Middle frontal gyrus (tissue), 1 donor: ENCODE measurements around the gene TCF20.

Experiments
- DNase-seq: peaks from one replicate; pipeline ENCODE4 v3.0.0-alpha.2; 2015; ENCODE audit warnings: low spot score; ENCODE audit errors: extremely low spot score

TCF20 gene

GRCh38 chr22:42270510-42271190 lies at the start of gene TCF20:
TSS of gene TCF20 (minus strand) at chr22:42270653. CDS start at chr22:42215305, 55,348 bp downstream.
- peak; percentile 58 for DNase-seq

DNA sequence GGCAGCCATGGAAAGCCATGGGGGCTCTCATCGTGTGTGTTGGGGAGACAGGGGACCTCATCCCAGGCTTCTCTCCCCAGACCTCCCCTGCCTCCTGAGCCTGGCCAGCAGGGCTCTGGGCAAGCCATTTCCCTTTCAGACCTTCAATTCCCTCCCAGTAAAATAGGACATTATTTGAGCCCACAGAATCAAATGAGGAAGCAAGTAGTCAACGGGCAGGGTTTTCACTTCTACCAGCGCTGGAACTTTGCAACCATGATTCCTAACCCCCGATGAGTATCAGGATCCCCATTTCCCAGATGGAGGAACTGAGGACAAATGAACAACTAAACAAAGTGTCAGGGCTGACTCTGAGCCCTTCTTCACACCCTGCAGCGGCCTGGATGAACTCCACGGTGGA lies 48.9 kb upstream of the TCF20 start:
- no peak for DNase-seq

GRCh38 chr22:42318967-42319366 lies 48.5 kb upstream of the TCF20 start:
- DNase-seq, result no peak

DNA sequence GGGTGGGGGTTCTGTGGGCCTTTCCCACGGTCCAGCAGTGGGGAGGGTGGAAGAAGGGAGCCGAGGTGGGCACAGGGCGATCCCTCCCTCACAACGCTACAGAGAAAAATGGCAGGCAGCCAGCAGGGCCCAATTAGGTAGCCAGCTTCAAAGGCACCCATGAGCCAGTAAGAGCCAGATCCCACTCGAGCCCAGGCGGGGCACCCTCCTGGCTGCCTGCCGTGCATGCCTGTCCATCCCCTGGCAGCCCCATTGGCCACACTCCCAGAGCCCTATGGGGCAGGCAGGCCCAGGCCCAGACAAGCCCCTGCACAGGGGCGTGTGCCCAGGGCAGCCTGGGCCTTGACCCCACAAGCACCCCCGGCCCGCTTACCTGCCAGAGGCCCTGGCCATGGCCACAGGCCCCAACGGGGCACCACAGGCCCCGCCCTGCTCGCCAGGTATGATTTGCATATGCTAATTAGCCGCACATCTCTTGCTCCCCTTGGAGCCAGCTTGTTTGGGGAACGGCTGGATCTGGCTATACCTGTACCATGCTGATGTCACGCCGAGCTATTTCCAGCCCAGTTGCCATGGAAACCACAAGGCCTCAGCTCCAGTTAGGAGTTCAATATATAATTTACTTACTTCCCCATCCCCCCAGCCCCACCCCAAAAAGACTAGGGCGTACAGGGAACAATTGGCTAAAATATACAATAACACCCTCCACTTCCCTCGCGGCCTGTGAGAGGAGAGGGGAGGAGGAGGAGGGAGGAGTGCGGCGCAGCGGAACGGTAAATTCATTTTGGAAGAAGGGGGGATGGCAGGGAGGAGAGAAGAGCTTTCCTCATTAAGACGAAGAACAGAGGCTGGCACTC lies 47.5 kb upstream of the TCF20 start:
- peak; percentile 55 for DNase-seq

GRCh38 chr22:42317008-42317407 lies 46.6 kb upstream of the TCF20 start:
- peak; percentile 51 for DNase-seq

DNA sequence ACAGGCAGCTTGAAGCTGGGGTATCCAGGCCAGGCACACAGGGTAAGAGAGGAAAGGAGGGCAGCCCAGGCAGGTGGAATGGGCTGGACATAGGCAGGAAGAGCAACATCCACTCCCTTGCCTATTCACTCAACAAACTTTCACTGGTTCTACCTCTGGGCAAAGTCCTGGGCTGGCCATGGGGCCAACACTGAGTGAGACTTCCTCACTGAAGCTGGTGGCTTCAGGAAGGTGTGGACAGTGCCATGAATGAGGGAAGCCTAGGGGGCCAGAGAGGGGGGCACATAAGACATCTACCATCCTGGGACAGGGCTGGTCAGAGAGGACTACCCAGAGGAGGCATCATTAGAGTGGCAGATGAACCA lies 44.9 kb upstream of the TCF20 start:
- no peak for DNase-seq

- no peak for DNase-seq
Measured at GRCh38 chr22:42314709-42315391, 44.4 kb upstream of the TCF20 start.

- no peak for DNase-seq
Measured at GRCh38 chr22:42313804-42314581, 43.5 kb upstream of the TCF20 start.

DNA sequence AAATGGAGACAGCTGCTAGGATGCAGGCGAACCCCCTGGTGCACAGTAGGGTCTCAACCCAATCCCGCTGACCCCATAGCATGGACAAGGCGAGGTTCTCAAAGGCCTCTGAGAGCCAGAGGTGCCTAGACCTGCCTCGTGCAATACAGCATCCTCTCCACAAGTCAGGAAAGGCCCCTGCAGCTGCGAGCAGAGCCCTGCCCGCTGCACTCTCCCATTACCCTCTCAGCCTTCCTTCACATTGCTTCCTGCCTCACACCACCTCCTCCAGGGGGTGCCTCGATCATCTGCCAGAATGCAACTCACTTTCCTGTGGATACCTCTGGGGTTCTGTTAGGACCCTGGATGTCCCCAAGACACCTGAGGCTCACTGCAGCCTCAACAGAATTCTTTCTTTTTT lies 42.8 kb upstream of the TCF20 start:
- DNase-seq, result no peak

- DNase-seq, result no peak
Measured at GRCh38 chr22:42310291-42311015, 40.0 kb upstream of the TCF20 start.

DNA sequence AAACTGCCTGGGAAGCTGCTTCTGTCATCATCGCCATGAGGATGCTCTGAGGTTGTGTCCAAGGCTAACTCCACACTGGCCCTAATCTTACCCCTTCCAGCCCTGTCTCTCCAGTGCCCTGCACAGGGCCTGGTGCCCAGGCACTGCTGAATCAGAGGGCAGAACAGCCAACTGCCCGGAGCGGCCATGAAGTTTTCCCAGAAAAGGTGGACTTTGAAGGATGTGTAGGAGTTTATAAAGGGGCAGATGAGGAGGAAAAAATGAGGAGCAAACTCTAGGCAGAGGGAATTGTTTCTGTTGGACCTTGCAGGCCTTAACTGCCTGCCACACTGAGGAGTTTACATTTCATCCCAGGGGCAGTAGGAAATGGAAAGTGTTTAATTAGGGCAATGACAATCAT lies 39.4 kb upstream of the TCF20 start:
- DNase-seq, result no peak

DNA sequence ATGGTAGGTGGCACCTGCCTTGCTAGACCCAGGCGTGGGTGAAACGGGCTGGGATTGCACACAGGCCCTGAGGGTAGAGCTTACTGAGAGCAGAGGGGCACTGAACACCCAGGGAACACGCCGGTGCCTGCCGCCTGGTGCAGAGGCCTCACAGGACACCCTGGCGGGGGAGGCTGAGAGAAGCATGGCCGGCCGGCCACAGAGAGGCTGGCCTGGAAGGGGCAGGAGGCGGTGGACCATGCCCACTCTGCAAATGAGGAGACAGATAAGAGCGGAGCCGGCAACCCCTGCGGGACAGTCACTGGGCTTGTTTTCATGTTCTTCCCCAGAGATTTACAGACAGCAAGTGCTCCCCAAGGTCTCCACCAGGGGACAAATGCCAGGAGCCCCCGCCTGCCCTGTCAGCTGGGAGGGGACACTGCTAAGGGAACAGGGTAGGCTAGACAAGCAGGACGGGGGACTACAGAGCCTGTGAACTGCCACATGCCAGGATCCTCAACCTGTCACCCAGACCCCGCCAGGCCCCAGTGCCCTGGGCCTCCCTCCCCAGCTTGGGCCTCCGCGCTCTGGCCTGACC lies 38.5 kb upstream of the TCF20 start:
- DNase-seq, result no peak

- no peak for DNase-seq
Measured at GRCh38 chr22:42307806-42308563, 37.5 kb upstream of the TCF20 start.

GRCh38 chr22:42306010-42306409 lies 35.6 kb upstream of the TCF20 start:
- no peak for DNase-seq

- no peak for DNase-seq
Measured at GRCh38 chr22:42304324-42304790, 33.9 kb upstream of the TCF20 start.

GRCh38 chr22:42303396-42304323 lies 33.2 kb upstream of the TCF20 start:
- DNase-seq, result no peak

DNA sequence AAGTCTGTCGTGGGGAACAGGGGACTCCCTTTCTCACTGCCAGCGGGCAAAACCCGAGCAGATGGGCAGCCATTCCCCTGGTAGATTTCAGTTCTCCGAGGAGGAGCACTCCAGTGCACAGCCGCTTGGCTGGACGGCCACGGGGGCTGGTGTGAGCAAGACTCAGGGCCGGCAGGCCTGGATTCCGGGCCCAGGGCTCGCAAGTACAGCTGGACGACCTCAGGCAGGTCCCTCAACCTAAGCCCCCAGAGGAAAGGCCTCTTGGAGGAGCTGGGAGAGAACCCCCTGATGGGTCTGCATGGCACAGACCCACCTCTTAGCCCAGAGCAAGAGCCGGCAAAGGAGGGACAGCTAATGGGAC lies 31.3 kb upstream of the TCF20 start:
- DNase-seq, result no peak

- DNase-seq, result no peak
Measured at GRCh38 chr22:42301077-42301741, 30.8 kb upstream of the TCF20 start.
